Esophagus (tissue), 2 donors: ENCODE results near the gene UQCRQ. TPM values are rescaled to one million over a fixed set of nuclear protein-coding genes. Genes with fewer than 3 reads are reported as not detected.

Experiments used
- H3K27ac ChIP-seq, 2 donors: one replicate each; pipeline ENCODE4 v1.5.1; 2013; ENCODE audit warnings: low read depth in 2 of 2, mild to moderate bottlenecking in 2 of 2, inconsistent platforms in 1 of 2, low read length in 1 of 2, moderate library complexity in 1 of 2
- H3K27me3 ChIP-seq, 2 donors: one replicate each; pipeline ENCODE4 v1.6.1; 2013; ENCODE audit warnings: low read length in 2 of 2, control low read depth in 1 of 2, mild to moderate bottlenecking in 1 of 2; ENCODE audit not compliant: insufficient read depth in 2 of 2, control insufficient read depth in 1 of 2
- H3K36me3 ChIP-seq, 2 donors: one replicate each; pipeline ENCODE4 v1.6.1; 2013; ENCODE audit warnings: low read length in 1 of 2; ENCODE audit not compliant: control insufficient read depth in 2 of 2, insufficient read depth in 2 of 2
- H3K4me1 ChIP-seq, 2 donors: one replicate each; pipeline ENCODE4 v1.6.1; 2013; ENCODE audit warnings: low read length in 1 of 2; ENCODE audit not compliant: control insufficient read depth in 2 of 2, insufficient read depth in 2 of 2
- H3K4me3 ChIP-seq, 2 donors: one replicate each; pipeline ENCODE4 v1.5.1; 2013; ENCODE audit warnings: low read length in 2 of 2, mild to moderate bottlenecking in 2 of 2, low read depth in 1 of 2, moderate library complexity in 1 of 2
- H3K9me3 ChIP-seq, 2 donors: one replicate each; pipeline ENCODE4 v1.6.1; 2013; ENCODE audit warnings: mild to moderate bottlenecking in 2 of 2, low read depth in 1 of 2, low read length in 1 of 2, moderate library complexity in 1 of 2; ENCODE audit not compliant: control insufficient read depth in 2 of 2, insufficient read depth in 1 of 2
- WGBS, 2 donors: extraction: QIAGEN DNeasy Blood & Tissue Kit; methylation state at CpG; one replicate each; pipeline ENCODE4 v1.1.7; 2013; 5-methylcytosine and 5-hydroxymethylcytosine counted together
- polyA plus RNA-seq, 2 donors: library from polyadenylated mRNA; stranded (reverse); fragments of 200-250 nt; gene quantifications; one replicate each; pipeline ENCODE4 v1.2.3, GENCODE V29; 2013
- donor health status: healthy with polysubstance abuse.
- donor health status: Bipolar disorder and iron deficiency.

The UQCRQ gene
- polyA plus RNA-seq, 2 donors = 351 to 424 TPM

DNA sequence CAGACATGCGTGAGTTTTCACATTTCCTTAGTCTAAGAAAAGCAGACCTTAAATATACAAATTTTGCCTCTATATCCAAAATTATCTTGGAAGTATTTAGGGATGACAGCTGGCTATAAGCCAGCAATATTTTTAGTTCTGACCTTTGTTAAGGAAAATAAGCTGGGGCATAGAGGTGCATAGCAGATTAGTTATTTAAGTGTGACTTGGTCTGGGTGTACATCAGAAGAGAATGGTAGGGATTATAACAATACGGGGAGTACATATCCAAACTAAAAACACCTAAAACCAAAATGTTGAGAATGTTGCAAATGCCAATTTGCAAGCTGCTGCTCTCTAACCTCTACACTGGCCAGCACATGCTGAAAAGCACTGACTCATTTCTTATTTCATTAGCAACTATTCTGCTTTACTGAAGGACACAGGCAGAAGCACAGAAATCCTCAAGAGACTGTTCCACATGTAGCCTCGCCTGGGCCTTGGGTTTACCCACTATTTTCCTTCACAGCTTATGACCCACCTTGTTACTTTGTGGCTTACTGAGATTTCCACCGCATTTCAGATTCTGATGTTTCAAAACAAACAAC, 29.4 kb downstream of the UQCRQ start:
- WGBS, 2 donors = 83 to 88% methylated on average over 4 of the region's 4 CpGs
- Histone ChIP-seq H3K4me1 (no peaks in the 10 kb centered on the region), H3K36me3 (peaks cover 13 to 20% of the 10 kb centered on the region in 2 donors)

DNA sequence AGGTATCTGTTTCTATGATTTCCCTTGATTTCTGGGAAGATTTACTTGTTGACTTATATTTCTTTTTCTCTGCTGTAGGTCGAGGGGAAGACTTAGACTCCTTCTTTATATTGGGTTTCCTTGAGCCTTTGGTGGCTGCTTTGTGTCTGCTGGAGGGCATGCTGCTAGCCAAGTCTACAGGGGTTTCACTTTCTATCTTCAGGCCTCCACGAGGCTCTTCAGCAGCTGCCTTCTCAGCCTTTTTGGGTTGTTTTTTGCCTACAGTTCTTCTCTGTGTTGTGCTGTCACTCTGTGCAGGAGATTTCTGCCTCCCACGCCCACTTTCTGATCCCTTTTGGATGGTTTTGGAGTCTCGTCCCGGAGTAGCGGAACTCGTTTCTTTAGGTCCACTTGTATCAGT, 30.2 kb downstream of the UQCRQ start:
- no peak overlapping the region for H3K4me3 ChIP-seq
- no peaks in the 10 kb centered on the region for H3K4me1 ChIP-seq
- no peaks in the 10 kb centered on the region for H3K9me3 ChIP-seq
- peaks cover 13 to 19% of the 10 kb centered on the region in 2 donors for H3K36me3 ChIP-seq
- H3K27ac ChIP-seq = no peak overlapping the region
- no peaks in the 10 kb centered on the region for H3K27me3 ChIP-seq
- 83 to 84% methylated on average over 7 of the region's 7 CpGs for WGBS, 2 donors

More for the DNA sequence above, 29.4 kb downstream of the UQCRQ start:
- no peaks in the 10 kb centered on the region for H3K9me3 ChIP-seq
- no peaks in the 10 kb centered on the region for H3K27me3 ChIP-seq
- no peak overlapping the region for H3K27ac ChIP-seq
- H3K4me3 ChIP-seq = no peak overlapping the region

DNA sequence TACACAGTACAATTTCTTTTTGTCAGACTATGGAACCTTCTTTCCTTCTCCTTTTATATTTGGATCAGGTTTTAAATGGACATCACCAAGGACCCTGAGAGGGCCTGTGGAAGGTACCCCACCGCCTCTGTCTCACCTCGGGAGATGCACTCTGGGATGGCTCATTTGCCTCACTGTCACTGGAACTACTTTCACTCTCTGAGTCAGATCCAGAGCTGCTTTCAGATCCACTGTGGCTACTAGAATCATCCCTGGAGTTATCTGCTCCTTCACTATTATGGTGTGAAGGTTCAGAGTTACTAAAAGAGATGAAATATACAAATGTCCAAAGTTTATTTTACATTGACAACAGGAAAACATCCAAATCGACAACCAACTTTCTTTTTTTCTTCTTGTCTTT, 31.7 kb downstream of the UQCRQ start:
- H3K27me3 ChIP-seq = no peaks in the 10 kb centered on the region
- no peaks in the 10 kb centered on the region for H3K9me3 ChIP-seq
- H3K36me3 ChIP-seq = peaks cover 8 to 12% of the 10 kb centered on the region in 2 donors
- no peak overlapping the region for H3K4me3 ChIP-seq
- H3K27ac ChIP-seq = no peak overlapping the region
- H3K4me1 ChIP-seq = no peaks in the 10 kb centered on the region
- 71 to 73% methylated on average over 3 of the region's 3 CpGs for WGBS, 2 donors

DNA sequence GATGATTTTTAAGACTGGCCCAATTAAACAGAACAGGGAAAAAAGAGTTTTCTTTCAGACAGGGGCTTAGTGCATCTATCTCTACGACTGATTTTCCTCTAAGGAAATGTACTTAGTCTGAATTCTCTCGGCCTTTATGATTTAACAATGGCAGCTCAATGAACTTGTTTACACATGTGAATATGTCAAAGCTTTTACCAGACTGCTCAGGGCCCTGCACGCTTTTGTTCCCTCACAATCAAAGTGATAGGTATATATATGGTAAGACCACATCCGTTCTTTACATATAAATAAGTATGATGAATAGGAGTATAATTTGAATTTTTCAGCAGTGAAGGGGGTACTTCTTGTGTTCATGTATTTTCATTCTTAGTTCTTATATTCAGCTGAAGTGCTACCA, 34.6 kb downstream of the UQCRQ start:
- Histone ChIP-seq H3K4me3 (no peak overlapping the region), H3K36me3 (peaks cover 8 to 9% of the 10 kb centered on the region in 2 donors), H3K4me1 (no peaks in the 10 kb centered on the region), H3K27me3 (no peaks in the 10 kb centered on the region), H3K9me3 (no peaks in the 10 kb centered on the region), H3K27ac (no peak overlapping the region)
- WGBS, 2 donors = 71 to 73% methylated on average over 4 of the region's 4 CpGs

DNA sequence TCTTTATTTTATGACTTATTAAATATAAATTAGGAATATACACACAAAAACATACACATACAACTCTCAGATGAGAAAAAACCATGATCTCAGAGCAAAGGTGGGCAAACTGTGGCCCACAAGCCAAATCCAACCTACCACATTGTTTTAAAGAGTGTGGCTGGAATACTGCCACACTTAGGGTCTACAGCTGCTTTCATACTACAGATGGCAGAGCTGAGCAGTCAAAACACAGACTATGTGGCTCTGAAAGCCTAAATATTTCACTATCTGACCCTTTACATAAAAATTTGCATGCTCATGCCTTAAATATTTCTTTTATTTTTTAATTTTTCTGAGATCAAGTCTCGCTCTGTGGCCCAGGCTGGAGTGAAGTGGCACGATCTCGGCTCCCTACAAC, 35.3 kb downstream of the UQCRQ start:
- no peak overlapping the region for H3K27ac ChIP-seq
- WGBS, 2 donors = 95 to 99% methylated on average over 3 of the region's 3 CpGs
- no peaks in the 10 kb centered on the region for H3K9me3 ChIP-seq
- H3K36me3 ChIP-seq = peaks cover 5 to 6% of the 10 kb centered on the region in 2 donors
- no peaks in the 10 kb centered on the region for H3K27me3 ChIP-seq
- no peak overlapping the region for H3K4me3 ChIP-seq
- H3K4me1 ChIP-seq = no peaks in the 10 kb centered on the region

DNA sequence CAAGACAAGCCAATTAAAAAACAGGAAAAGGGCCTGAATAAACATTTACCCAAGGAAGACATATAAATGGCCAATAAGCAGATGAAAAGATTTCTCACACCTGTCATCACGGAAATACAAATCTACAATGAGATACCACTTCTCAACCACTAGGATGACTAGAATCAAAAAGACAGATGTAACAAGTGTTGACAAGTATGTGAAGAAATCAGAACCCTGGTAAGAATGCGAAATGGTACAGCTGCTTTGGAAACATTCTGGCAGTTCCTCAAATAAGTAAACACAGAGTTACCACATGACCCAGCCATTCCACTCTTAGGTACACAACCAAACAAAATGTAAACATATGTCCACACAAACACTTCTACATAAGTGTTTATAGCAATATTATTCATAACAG, 39.5 kb downstream of the UQCRQ start:
- WGBS, 2 donors = 51 to 59% methylated on average over 2 of the region's 2 CpGs
- H3K27me3 ChIP-seq = no peaks in the 10 kb centered on the region
- no peak overlapping the region for H3K4me3 ChIP-seq
- peaks cover 0 to 3% of the 10 kb centered on the region in 2 donors for H3K36me3 ChIP-seq
- H3K4me1 ChIP-seq = no peaks in the 10 kb centered on the region
- H3K27ac ChIP-seq = no peak overlapping the region
- H3K9me3 ChIP-seq = no peaks in the 10 kb centered on the region

DNA sequence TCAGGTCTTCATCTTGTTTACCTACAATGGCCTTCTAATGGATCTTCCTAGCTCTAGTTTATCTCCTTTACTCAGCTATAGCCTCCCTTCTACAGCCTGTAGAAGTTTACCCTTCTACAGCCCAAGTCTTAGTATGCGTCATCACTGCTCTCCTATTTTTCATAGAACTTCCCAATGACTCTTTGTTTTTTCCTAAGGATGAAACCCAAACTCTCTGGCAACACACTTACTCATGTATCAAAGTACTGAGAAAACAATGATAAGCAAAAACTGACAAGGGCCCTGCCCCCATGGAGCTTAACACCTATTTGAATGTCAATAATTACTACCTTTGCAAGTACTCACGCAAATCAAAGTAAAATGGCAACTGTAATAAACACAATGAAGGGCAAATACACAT, 40.7 kb downstream of the UQCRQ start:
- Histone ChIP-seq H3K9me3 (no peaks in the 10 kb centered on the region), H3K36me3 (peaks cover 0 to 3% of the 10 kb centered on the region in 2 donors), H3K4me3 (no peak overlapping the region), H3K27ac (no peak overlapping the region), H3K4me1 (no peaks in the 10 kb centered on the region), H3K27me3 (no peaks in the 10 kb centered on the region)
- WGBS, 2 donors = 94% methylated on average over 2 of the region's 2 CpGs

DNA sequence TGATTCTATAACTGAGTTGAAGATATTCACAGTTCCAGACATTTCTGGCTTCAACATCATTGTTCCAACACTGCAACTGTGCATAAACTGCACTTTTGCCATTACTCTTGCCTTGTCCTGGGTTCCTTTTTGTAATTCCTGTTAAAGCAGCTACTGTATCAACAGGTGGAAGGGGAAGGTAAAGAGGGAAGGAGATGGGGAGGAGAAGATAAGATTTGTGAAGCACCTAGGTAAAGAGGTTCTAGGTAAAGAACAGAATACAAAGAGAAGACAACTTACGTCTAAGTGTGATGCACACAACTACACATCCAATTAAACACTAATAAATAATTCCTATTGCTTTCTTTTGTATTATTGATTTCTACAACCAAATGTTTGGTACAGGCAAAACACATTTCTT, 43.3 kb downstream of the UQCRQ start:
- 86 to 90% methylated on average over 1 of the region's 1 CpG for WGBS, 2 donors
- H3K36me3 ChIP-seq = peaks cover 3 to 5% of the 10 kb centered on the region in 2 donors
- H3K4me1 ChIP-seq = no peaks in the 10 kb centered on the region
- H3K27ac ChIP-seq = no peak overlapping the region
- no peaks in the 10 kb centered on the region for H3K9me3 ChIP-seq
- H3K27me3 ChIP-seq = no peaks in the 10 kb centered on the region
- H3K4me3 ChIP-seq = no peak overlapping the region

DNA sequence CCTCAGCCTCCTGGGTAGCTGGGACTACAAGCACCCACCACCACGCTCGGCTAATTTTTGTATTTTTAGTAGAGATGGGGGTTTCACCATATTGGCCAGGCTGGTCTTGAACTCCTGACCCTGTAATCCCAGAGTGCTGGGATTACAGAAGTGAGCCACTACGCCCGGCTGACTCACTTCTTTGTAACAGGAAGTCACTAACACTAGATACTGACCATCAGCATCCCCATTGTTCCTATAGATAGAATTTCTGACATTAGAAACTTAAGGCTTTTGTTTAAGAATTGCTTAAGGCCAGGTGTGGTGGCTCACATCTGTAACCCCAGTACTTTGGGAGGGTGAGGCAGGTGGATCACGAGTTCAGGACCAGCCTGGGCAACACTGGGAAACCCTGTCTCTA, 49.2 kb downstream of the UQCRQ start:
- 84 to 90% methylated on average over 5 of the region's 5 CpGs for WGBS, 2 donors
- Histone ChIP-seq H3K4me1 (no peaks in the 10 kb centered on the region), H3K36me3 (peaks cover 0 to 9% of the 10 kb centered on the region in 2 donors), H3K4me3 (no peak overlapping the region), H3K9me3 (no peaks in the 10 kb centered on the region), H3K27me3 (no peaks in the 10 kb centered on the region), H3K27ac (peak overlapping the region in 1 of 2 donors; percentile 3)

DNA sequence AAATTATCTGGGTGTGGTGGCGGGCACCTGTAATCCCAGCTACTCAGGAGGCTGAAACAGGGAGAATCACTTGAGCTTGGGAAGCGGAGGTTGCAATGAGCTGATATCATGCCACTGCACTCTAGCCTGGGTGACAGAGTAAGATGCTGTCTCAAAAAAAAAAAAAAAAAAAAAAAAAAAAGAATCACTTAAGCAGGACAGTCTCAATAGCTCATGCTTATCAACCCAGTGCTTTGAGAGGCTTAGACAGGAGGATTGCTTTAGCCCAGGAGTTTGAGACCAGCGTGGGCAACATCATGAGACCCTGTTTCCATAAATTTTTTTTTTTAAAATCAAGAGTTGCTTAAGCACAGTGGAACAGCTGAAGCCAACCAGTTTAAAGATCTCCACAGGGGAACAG, 49.6 kb downstream of the UQCRQ start:
- H3K4me3 ChIP-seq = no peak overlapping the region
- H3K36me3 ChIP-seq = peaks cover 0 to 9% of the 10 kb centered on the region in 2 donors
- 89 to 96% methylated on average over 3 of the region's 3 CpGs for WGBS, 2 donors
- H3K9me3 ChIP-seq = no peaks in the 10 kb centered on the region
- H3K27me3 ChIP-seq = no peaks in the 10 kb centered on the region
- peak overlapping the region in 1 of 2 donors; percentile 3 for H3K27ac ChIP-seq
- H3K4me1 ChIP-seq = no peaks in the 10 kb centered on the region
